H1 (cell line): ENCODE results near the gene ACAP3. TPM values are rescaled to one million over a fixed set of nuclear protein-coding genes. Genes with fewer than 3 reads are reported as not detected.

Experiments
- CTCF ChIA-PET: fragments of 300-600 bp; sonication (Branson Sonifier 250); formaldehyde crosslinking; loops from one replicate; lab custom pipeline; 2021; ENCODE audit not compliant: partially characterized antibody; lab: Charles Lee
- POLR2A ChIA-PET: fragments of 300-600 bp; sonication (Branson Sonifier 250); formaldehyde crosslinking; loops from one replicate; lab custom pipeline; 2021; ENCODE audit warnings: inconsistent platforms; ENCODE audit not compliant: partially characterized antibody; lab: Charles Lee
- DNase-seq, 2 experiments: peaks; one replicate each; pipeline versions ENCODE4 v3.0.0 to v3.0.0-alpha.2; 2010 to 2022; ENCODE audit warnings: low spot score in 2 of 2, low read depth in 1 of 2, mixed read lengths in 1 of 2
- FAIRE-seq: peaks from 2 replicates; lab custom pipeline; 2011; peaks lifted over from hg19 to GRCh38; lab: Jason Lieb, UNC
- H2AFZ ChIP-seq: 2 replicates; pipeline ENCODE4 v1.8.1; 2012; ENCODE audit warnings: low read length, inconsistent platforms
- H2AK5ac ChIP-seq: 2 replicates; pipeline ENCODE4 v1.6.1; 2013; ENCODE audit warnings: low read depth, low read length
- H2BK120ac ChIP-seq: replicated peaks from 2 replicates; pipeline ENCODE3; 2013; ENCODE audit warnings: low read depth, low read length, inconsistent platforms
- H2BK12ac ChIP-seq: 2 replicates; pipeline ENCODE4 v1.6.1; 2013; ENCODE audit warnings: low read depth, low read length
- H2BK15ac ChIP-seq: 2 replicates; pipeline ENCODE4 v1.6.1; 2013; ENCODE audit warnings: low read length
- H2BK20ac ChIP-seq: 2 replicates; pipeline ENCODE4 v1.6.1; 2013; ENCODE audit warnings: low read length
- H2BK5ac ChIP-seq: 2 replicates; pipeline ENCODE4 v1.6.1; 2013; ENCODE audit warnings: low read depth, low read length
- H3K14ac ChIP-seq: 2 replicates; pipeline ENCODE4 v1.6.1; 2013; ENCODE audit warnings: inconsistent platforms; ENCODE audit not compliant: insufficient read length
- H3K18ac ChIP-seq: 2 replicates; pipeline ENCODE4 v1.6.1; 2013; ENCODE audit warnings: low read length; ENCODE audit errors: extremely low read depth
- H3K23ac ChIP-seq: 2 replicates; pipeline ENCODE4 v1.6.1; 2013; ENCODE audit warnings: inconsistent platforms; ENCODE audit not compliant: insufficient read length
- H3K23me2 ChIP-seq: 2 replicates; pipeline ENCODE4 v1.6.1; 2013; ENCODE audit warnings: low read depth, low read length
- H3K27ac ChIP-seq: 2 replicates; pipeline ENCODE4 v1.6.1; 2011; ENCODE audit warnings: low read depth, low read length, inconsistent platforms
- H3K27me3 ChIP-seq, 4 experiments: replicated peaks in 1 of 4; 1 replicate in 1 of 4; 2 replicates in 3 of 4; pipeline versions ENCODE4 v1.6.1 to v1.8.1; 2011 to 2013; ENCODE audit warnings: low read length in 3 of 4, mild to moderate bottlenecking in 3 of 4, inconsistent platforms in 2 of 4, mixed read lengths in 2 of 4, moderate library complexity in 1 of 4; ENCODE audit not compliant: control insufficient read depth in 3 of 4, insufficient read depth in 3 of 4; ENCODE audit errors: extremely low read depth in 1 of 4
- H3K36me3 ChIP-seq, 4 experiments: 2 replicates each; pipeline versions ENCODE4 v1.6.1 to v1.8.1; 2011 to 2013; ENCODE audit warnings: mild to moderate bottlenecking in 4 of 4, low read length in 3 of 4, moderate library complexity in 2 of 4, control low read depth in 1 of 4, inconsistent platforms in 1 of 4; ENCODE audit not compliant: insufficient read depth in 4 of 4, control insufficient read depth in 2 of 4
- H3K4ac ChIP-seq: replicated peaks from 2 replicates; pipeline ENCODE3; 2013; ENCODE audit warnings: low read length, low read depth, mixed read lengths, inconsistent platforms; ENCODE audit not compliant: insufficient read length
- H3K4me1 ChIP-seq, 4 experiments: replicated peaks in 1 of 4; 1 replicate in 1 of 4; 2 replicates in 3 of 4; pipeline versions ENCODE4 v1.6.1 to v1.8.1; 2011 to 2013; ENCODE audit warnings: low read length in 3 of 4, inconsistent platforms in 2 of 4, mixed read lengths in 1 of 4; ENCODE audit not compliant: insufficient read depth in 4 of 4, control insufficient read depth in 3 of 4
- H3K4me2 ChIP-seq, 2 experiments: 2 replicates each; pipeline versions ENCODE4 v1.6.1 to v1.8.1; 2011 to 2013; ENCODE audit warnings: low read depth in 2 of 2, low read length in 2 of 2, control low read depth in 1 of 2, inconsistent platforms in 1 of 2, mild to moderate bottlenecking in 1 of 2; ENCODE audit not compliant: insufficient read depth in 1 of 2
- H3K4me3 ChIP-seq, 4 experiments: fragments of 200-600, 300-600 bp in 1 of 4; sonication (generic), shearing (Covaris generic), sonication (Bioruptor Twin) in 1 of 4; 2 replicates each; pipeline versions ENCODE4 v1.5.1 to v1.8.1; 2011 to 2016; ENCODE audit warnings: low read length in 4 of 4, low read depth in 3 of 4, control low read depth in 2 of 4, inconsistent platforms in 2 of 4, mild to moderate bottlenecking in 2 of 4, mixed read lengths in 1 of 4, moderate library complexity in 1 of 4; ENCODE audit not compliant: insufficient read depth in 2 of 4; ENCODE audit errors: extremely low read depth in 1 of 4
- H3K56ac ChIP-seq: replicated peaks from 2 replicates; pipeline ENCODE3; 2013; ENCODE audit warnings: low read depth, mild to moderate bottlenecking, mixed read lengths, low read length, inconsistent platforms; ENCODE audit not compliant: insufficient read length
- H3K79me1 ChIP-seq: 2 replicates; pipeline ENCODE4 v1.6.1; 2013; ENCODE audit warnings: low read depth, low read length, control low read depth
- H3K79me2 ChIP-seq, 2 experiments: 2 replicates each; pipeline versions ENCODE4 v1.6.1 to v1.8.1; 2012 to 2013; ENCODE audit warnings: low read length in 2 of 2, mild to moderate bottlenecking in 2 of 2, inconsistent platforms in 1 of 2; ENCODE audit not compliant: insufficient read depth in 2 of 2, control insufficient read depth in 1 of 2
- H3K9ac ChIP-seq, 4 experiments: replicated peaks in 1 of 4; 1 replicate in 1 of 4; 2 replicates in 3 of 4; pipeline versions ENCODE4 v1.6.1 to v1.8.1; 2011 to 2013; ENCODE audit warnings: low read depth in 3 of 4, low read length in 3 of 4, control low read depth in 2 of 4, mild to moderate bottlenecking in 2 of 4, moderate library complexity in 2 of 4, inconsistent platforms in 1 of 4; ENCODE audit errors: extremely low read depth in 1 of 4
- H3K9me3 ChIP-seq, 2 experiments: 2 replicates each; pipeline versions ENCODE4 v1.6.1 to v1.8.1; 2012 to 2013; ENCODE audit warnings: mild to moderate bottlenecking in 2 of 2, moderate library complexity in 2 of 2, control low read depth in 1 of 2, inconsistent platforms in 1 of 2, low read depth in 1 of 2, low read length in 1 of 2, mixed read lengths in 1 of 2; ENCODE audit not compliant: insufficient read depth in 2 of 2
- H4K20me1 ChIP-seq, 2 experiments: replicated peaks in 1 of 2; 2 replicates each; pipeline versions ENCODE3 to v1.8.1; 2011 to 2013; ENCODE audit warnings: inconsistent platforms in 2 of 2, low read length in 2 of 2, mild to moderate bottlenecking in 1 of 2; ENCODE audit not compliant: insufficient read depth in 2 of 2, control insufficient read depth in 1 of 2
- H4K5ac ChIP-seq: 2 replicates; pipeline ENCODE4 v1.6.1; 2013; ENCODE audit warnings: low read length, low read depth, mixed read lengths, inconsistent platforms; ENCODE audit not compliant: insufficient read length
- H4K8ac ChIP-seq: 2 replicates; pipeline ENCODE4 v1.8.0; 2013; ENCODE audit warnings: mild to moderate bottlenecking, moderate library complexity, low read length, inconsistent platforms; ENCODE audit not compliant: insufficient read depth; ENCODE audit errors: extremely low read depth
- H4K91ac ChIP-seq: replicated peaks from 2 replicates; pipeline ENCODE3; 2013; ENCODE audit warnings: low read length, mixed read lengths, inconsistent platforms; ENCODE audit not compliant: insufficient read length
- CBX5 ChIP-seq: fragments of 300-800, 300-1000 bp; sonication (generic); IDR thresholded peaks from 2 replicates; pipeline ENCODE4 v1.7.1; 2016; ENCODE audit warnings: antibody characterized with exemption, low read length, low read depth
- EP300 ChIP-seq, 2 experiments: IDR thresholded peaks; 1 replicate in 1 of 2; 2 replicates in 1 of 2; pipeline ENCODE4 v1.6.1; 2011 to 2012; ENCODE audit warnings: low read depth in 2 of 2, low read length in 2 of 2, mild to moderate bottlenecking in 2 of 2, borderline replicate concordance in 1 of 2, inconsistent platforms in 1 of 2, moderate library complexity in 1 of 2
- POU5F1 ChIP-seq: IDR thresholded peaks from 2 replicates; pipeline ENCODE4 v1.6.1; 2011; ENCODE audit warnings: low read depth, mild to moderate bottlenecking, low read length, moderate library complexity
- RNF2 ChIP-seq: fragments of 200-900, 300-1000 bp; sonication (generic); IDR thresholded peaks from 2 replicates; pipeline ENCODE4 v1.7.1; 2016; ENCODE audit warnings: borderline replicate concordance, low read depth, mild to moderate bottlenecking, antibody characterized with exemption, low read length; ENCODE audit not compliant: poor library complexity, severe bottlenecking; ENCODE audit errors: missing control alignments
- SUZ12 ChIP-seq: fragments of 200-600 bp; sonication (generic); IDR thresholded peaks from 2 replicates; pipeline ENCODE4 v1.6.1; 2012; ENCODE audit warnings: mild to moderate bottlenecking, inconsistent platforms, low read length, moderate library complexity, mixed read lengths
- WGBS, 2 experiments: shearing (Covaris generic) in 1 of 2; methylation state at CpG; one replicate each; pipeline versions ENCODE4 v1.1.6 to v1.1.7; 2013 to 2015; ENCODE audit warnings: low lambda C conversion rate in 2 of 2, mixed read lengths in 2 of 2, inconsistent platforms in 1 of 2, low coverage in 1 of 2, missing lambda C conversion rate in 1 of 2; ENCODE audit not compliant: insufficient replicate concordance in 2 of 2, insufficient coverage in 1 of 2, insufficient read length in 1 of 2; ENCODE audit errors: extremely low coverage in 1 of 2, missing lambda C conversion rate in 1 of 2; 5-methylcytosine and 5-hydroxymethylcytosine counted together
- polyA plus RNA-seq, 7 experiments: library from polyadenylated mRNA; depleted of rRNA in 3 of 7; stranded (reverse) in 5 of 7; unstranded in 2 of 7; fragments of >200 nt in 5 of 7; fragments of 200-250 nt in 2 of 7; gene quantifications; 1 replicate in 5 of 7; 2 replicates in 1 of 7; 4 replicates in 1 of 7; pipeline versions ENCODE4 v1.2.1 to v1.2.3, GENCODE V29; 2011 to 2013; ENCODE audit warnings: missing spikeins in 2 of 7, mixed read lengths in 2 of 7
- total RNA-seq: library from RNA; stranded (reverse); fragmentation: NEBNext Ultra II Directional; extraction: Animal tissue kit (Norgen Biotek cat#: 25700); gene quantifications from 2 replicates; pipeline ENCODE4 v1.2.1, GENCODE V29; 2021

The ACAP3 gene
- total and polyA plus RNA-seq, 2 of the 8 experiments (the other 6 are each of a cell fraction or from before 2014, with no cell fraction given), result 14.8 to 28.3 TPM

- Histone ChIP-seq H3K4me2 (no peak overlapping the region), H4K5ac (no peak overlapping the region), H2BK5ac (no peak overlapping the region), H2AK5ac (no peak overlapping the region), H2BK12ac (no peak overlapping the region), H2BK20ac (no peak overlapping the region), H3K4ac (no peak overlapping the region), H2BK120ac (no peak overlapping the region), H3K4me3 (no peak overlapping the region), H2BK15ac (no peak overlapping the region), H3K56ac (no peak overlapping the region), H3K27ac (no peak overlapping the region), H3K27me3 (peaks cover 0 to 4% (median 1%) of the 10 kb centered on the region in 4 experiments; a peak in 1 of 7 replicates), H3K18ac (no peak overlapping the region), H2AFZ (no peak overlapping the region), H3K23me2 (peaks cover 21% of the 10 kb centered on the region; the same call in 1 of the 2 replicates), H3K9ac (no peak overlapping the region), H3K14ac (no peak overlapping the region), H4K8ac (peak overlapping the region; percentile 57), H3K79me2 (peaks cover 0 to 6% of the 10 kb centered on the region in 2 experiments; a peak in 1 of 4 replicates), H3K9me3 (no peaks in the 10 kb centered on the region), H3K4me1 (peaks cover 0 to 35% (median 20%) of the 10 kb centered on the region in 4 experiments; a peak in 6 of 7 replicates), H3K36me3 (peaks cover 17 to 44% (median 37%) of the 10 kb centered on the region in 4 experiments), H3K79me1 (peaks cover 4% of the 10 kb centered on the region), H4K20me1 (peaks cover 5 to 27% of the 10 kb centered on the region in 2 experiments), H4K91ac (no peak overlapping the region), H3K23ac (no peak overlapping the region)
- no peak for DNase-seq
- WGBS, 2 experiments, result 94% methylated on average over 21 of the region's 21 CpGs; no CpG with 5 or more reads in 1 of the 2 experiments
- TF ChIP-seq POU5F1 (no peak), RNF2 (no peak), EP300 (IDR thresholded peaks at IDR 0.05; ENCODE audit: borderline replicate concordance in 1 of 2, low read depth in 2 of 2, low read length in 2 of 2) (no peak), SUZ12 (no peak), CBX5 (no peak)
- ChIA-PET POLR2A (interaction anchor here (0.8 to 10.1 kb wide), 14 partner anchors 8 to 255 kb away, joined by 3 to 134 read pairs (median 4); partner anchors contain the start of genes ATAD3A, CPTP, INTS11 and TAS1R3), CTCF (interaction anchor here (0.6 to 2.8 kb wide), 9 partner anchors 9 to 217 kb away, joined by 3 to 9 read pairs (median 3); no protein-coding TSS in a partner anchor)
- no peak for FAIRE-seq
Measured at GRCh38 chr1:1310476-1311053, 2.8 kb upstream of the ACAP3 start.
